GM21526 (cell line): ENCODE results near the gene BMS1.

ENCODE experiments used
- ATAC-seq: cut with Tn5 transposase; IDR thresholded peaks from one replicate; pipeline ENCODE4 v1.9.1; 2021; ENCODE audit warnings: moderate library complexity; ENCODE audit not compliant: unreplicated experiment, low FRiP score

BMS1 gene

DNA sequence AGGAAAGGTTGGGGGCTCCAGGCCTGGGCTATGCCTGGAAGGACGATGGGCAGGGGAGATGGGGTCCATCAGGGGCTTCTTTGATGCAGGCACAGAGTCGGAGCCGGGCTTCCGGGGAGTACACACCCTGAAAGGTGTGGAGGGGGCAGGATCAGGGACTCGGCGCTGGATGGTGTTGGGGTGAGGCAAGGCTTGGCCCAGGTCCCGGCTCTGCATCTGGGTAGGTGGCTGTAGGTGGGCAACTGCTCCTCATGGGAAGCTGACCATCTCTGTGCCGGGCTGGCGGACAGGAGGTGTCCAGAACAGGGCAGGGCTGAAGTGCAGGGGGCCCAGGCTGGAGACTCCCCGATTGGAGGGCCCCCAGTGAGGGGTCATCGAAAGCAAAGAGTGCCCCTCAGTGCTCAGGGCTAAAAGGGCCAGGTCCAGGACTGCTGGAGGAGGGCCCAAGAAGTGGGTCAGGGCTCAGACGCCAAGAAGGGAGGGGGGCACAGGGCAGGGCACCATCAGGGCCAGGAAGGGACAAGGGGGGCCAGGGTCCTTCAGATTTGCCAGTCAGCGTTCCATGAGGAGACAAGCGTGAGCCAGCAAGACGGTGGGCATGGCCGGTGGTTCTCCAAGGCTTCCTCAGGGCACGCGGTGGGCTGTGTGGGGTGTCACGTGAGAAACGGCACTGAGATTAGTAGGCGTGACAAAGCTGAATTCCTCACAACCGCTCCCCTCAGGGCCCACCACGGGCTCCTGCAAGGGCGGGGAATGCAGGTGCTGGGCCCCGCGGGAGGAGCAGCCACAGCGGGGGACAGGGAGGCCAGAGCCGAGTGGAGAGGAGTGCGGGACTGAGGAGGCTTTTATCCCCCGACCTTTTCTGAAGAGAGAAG lies 97.0 kb downstream of the BMS1 start:
- ATAC-seq, result no peak

GRCh38 chr10:42880255-42880620 lies 97.6 kb downstream of the BMS1 start:
- no peak for ATAC-seq

- no peak for ATAC-seq
These were observed 100.0 kb downstream of the BMS1 start for GRCh38 chr10:42882597-42882996.
